Liver (tissue), 3 donors: ENCODE data around the gene PIP4K2A.

Source experiments
- ATF3 ChIP-seq: IDR thresholded peaks from 2 replicates; pipeline ENCODE4 v1.6.1; 2016; ENCODE audit warnings: antibody characterized with exemption
- CTCF ChIP-seq: fragments of 150-350 bp; IDR thresholded peaks from 2 replicates; pipeline ENCODE4 v1.5.1; 2017; ENCODE audit warnings: improper control_type of control experiment, low read depth, low read length; ENCODE audit not compliant: missing input control
- EGR1 ChIP-seq, 2 donors: IDR thresholded peaks; 2 replicates each; pipeline ENCODE4 v1.6.1; 2016 to 2018; ENCODE audit warnings: antibody characterized with exemption in 2 of 2, low read depth in 2 of 2
- GABPA ChIP-seq, 2 donors: IDR thresholded peaks in 1 of 2; conservative IDR thresholded peaks in 1 of 2; 2 replicates each; pipeline ENCODE4 v1.6.1; 2016; ENCODE audit warnings: antibody characterized with exemption in 2 of 2, mild to moderate bottlenecking in 1 of 2, moderate library complexity in 1 of 2
- HNF4A ChIP-seq, 2 donors: conservative IDR thresholded peaks; 2 replicates each; pipeline ENCODE4 v1.6.1; 2016; ENCODE audit warnings: antibody characterized with exemption in 2 of 2, mild to moderate bottlenecking in 2 of 2
- JUND ChIP-seq, 2 donors: IDR thresholded peaks; 2 replicates each; pipeline ENCODE4 v1.6.1; 2016; ENCODE audit warnings: antibody characterized with exemption in 2 of 2
- MAX ChIP-seq: IDR thresholded peaks from 2 replicates; pipeline ENCODE4 v1.6.1; 2016; ENCODE audit warnings: antibody characterized with exemption
- RAD21 ChIP-seq, 2 donors: IDR thresholded peaks; 2 replicates each; pipeline ENCODE4 v1.6.1; 2016; ENCODE audit warnings: antibody characterized with exemption in 2 of 2, mild to moderate bottlenecking in 2 of 2
- REST ChIP-seq: IDR thresholded peaks from 2 replicates; pipeline ENCODE4 v1.6.1; 2016; ENCODE audit warnings: antibody characterized with exemption, mild to moderate bottlenecking
- RXRA ChIP-seq, 2 donors: IDR thresholded peaks; 2 replicates each; pipeline ENCODE4 v1.6.1; 2017 to 2018; ENCODE audit warnings: antibody characterized with exemption in 2 of 2, mild to moderate bottlenecking in 1 of 2
- SP1 ChIP-seq: IDR thresholded peaks from 2 replicates; pipeline ENCODE4 v1.6.1; 2018; ENCODE audit warnings: antibody characterized with exemption, mild to moderate bottlenecking
- TAF1 ChIP-seq: conservative IDR thresholded peaks from 2 replicates; pipeline ENCODE4 v1.6.1; 2016; ENCODE audit warnings: antibody characterized with exemption, mild to moderate bottlenecking
- YY1 ChIP-seq: IDR thresholded peaks from 2 replicates; pipeline ENCODE4 v1.6.1; 2016; ENCODE audit warnings: antibody characterized with exemption, mild to moderate bottlenecking
- ZBTB33 ChIP-seq: IDR thresholded peaks from 2 replicates; pipeline ENCODE4 v1.6.1; 2016; ENCODE audit warnings: antibody characterized with exemption
- donor health status: healthy.
- donor health status: healthy.

GRCh38 chr10:22564060-22564459 lies 150.3 kb downstream of the PIP4K2A start:
- TF ChIP-seq TAF1: no peak
- TF ChIP-seq CTCF: no peak
- no peak for TF ChIP-seq YY1
- TF ChIP-seq GABPA (IDR thresholded peaks at IDR 0.05 in 1 of 2, conservative IDR thresholded peaks at IDR 0.05 in 1 of 2): no peak
- TF ChIP-seq ATF3: no peak
- TF ChIP-seq SP1: no peak
- no peak for TF ChIP-seq REST
- no peak for TF ChIP-seq RAD21 (IDR thresholded peaks at IDR 0.05)
- no peak for TF ChIP-seq ZBTB33
- no peak for TF ChIP-seq MAX
- no peak for TF ChIP-seq EGR1 (IDR thresholded peaks at IDR 0.05; ENCODE audit: low read depth in 2 of 2)
- TF ChIP-seq JUND (IDR thresholded peaks at IDR 0.05): no peak
- no peak for TF ChIP-seq RXRA (IDR thresholded peaks at IDR 0.05)
- no peak for TF ChIP-seq HNF4A (conservative IDR thresholded peaks at IDR 0.05)
